SH-SY5Y (cell line): ENCODE data around the gene PUS7L.

Experiments
- GATA2 ChIP-seq: IDR thresholded peaks from 2 replicates; pipeline ENCODE4 v1.6.1; 2011; ENCODE audit warnings: mild to moderate bottlenecking, low read depth, low read length
- GATA3 ChIP-seq: IDR thresholded peaks from 2 replicates; pipeline ENCODE4 v1.6.1; 2011; ENCODE audit warnings: low read depth, mild to moderate bottlenecking, low read length, moderate library complexity

DNA sequence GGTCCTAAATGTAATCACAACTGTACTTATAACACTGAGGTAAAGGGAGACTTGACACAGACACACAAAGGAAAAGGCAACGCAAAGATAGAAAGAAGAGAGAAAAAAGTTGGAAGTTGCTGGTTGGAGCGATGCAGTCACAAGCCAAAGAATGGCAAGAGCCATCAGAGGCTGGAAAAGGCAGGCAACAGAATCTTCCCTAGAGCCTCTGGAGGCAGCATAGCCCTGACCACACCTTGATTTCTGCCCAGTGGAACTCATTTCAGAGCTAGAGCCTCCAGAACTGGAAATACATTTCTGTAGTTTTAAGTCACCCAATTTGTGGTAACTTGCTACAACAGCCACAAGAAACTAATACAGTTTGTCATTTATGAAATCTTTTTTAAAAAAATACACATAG, 89.2 kb downstream of the PUS7L start:
- TF ChIP-seq GATA2 = no peak
- TF ChIP-seq GATA3 = no peak
